ENCODE results near the gene ABCC8.

The ABCC8 gene

DNA sequence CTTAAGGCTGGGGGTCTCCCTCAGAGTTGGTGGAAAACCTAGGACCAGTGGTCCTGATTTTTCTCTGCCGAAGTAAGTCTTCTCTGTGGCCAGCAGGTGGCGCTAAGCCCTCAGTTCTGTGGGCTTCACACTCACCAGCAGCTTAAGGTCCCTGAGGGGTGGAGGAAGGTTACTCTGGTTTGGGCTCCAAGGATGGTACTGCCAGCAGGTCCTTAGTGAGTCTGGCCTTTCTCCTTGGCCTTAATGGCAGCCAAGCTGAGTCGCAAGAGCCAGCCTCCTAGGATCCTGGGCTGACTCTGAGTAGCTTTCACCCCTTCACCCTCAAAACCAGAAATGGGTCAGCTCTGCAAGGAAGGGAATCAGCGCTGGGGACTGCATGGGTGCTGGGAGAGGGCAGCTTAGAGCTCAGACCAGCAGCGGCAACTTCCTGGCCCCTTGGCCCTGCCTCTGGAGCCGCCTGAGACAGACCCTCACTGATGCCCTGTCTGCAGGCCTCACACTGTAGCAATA is 92.6 kb downstream of the ABCC8 start:
- DNase-seq = peak; percentile 81 to 91

GRCh38 chr11:17383461-17383860 is 93.2 kb downstream of the ABCC8 start:
- no peak for DNase-seq

DNA sequence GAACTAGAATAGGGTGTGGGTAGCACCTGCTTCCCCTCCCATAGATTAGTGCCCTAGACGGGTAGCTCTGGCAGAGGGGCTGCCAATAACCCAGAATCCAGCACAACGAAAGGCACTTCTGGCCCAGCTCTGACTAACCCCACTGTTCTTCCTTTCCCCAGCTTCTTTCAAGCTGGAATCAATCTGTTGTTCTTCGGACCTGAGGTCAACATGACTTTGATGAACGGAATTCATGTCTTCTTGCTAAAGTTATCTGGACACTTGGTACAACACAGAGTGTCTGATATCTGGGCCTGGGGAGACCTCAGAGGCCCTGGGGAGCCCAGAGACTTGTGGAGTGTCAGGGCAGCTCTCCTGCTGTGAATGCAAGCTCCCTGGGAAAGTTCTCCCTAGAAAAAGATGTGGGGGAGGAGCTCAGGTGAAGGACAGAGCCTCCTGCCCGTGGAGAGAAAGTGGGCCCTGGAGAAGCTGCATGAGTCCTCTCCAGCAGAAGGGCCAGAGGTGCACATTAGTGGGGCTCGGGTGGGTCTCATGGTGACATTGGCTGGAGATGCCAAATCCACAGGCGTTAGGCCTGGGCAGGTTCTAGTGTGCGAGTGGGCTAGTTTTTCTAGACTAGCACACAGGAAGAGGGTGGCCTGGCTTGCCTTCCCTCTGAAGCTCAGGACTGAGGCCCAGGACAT is 94.5 kb downstream of the ABCC8 start:
- DNase-seq = no peak

- peak in 1 of 2 experiments; percentile 52 for DNase-seq
These were observed 95.5 kb downstream of the ABCC8 start for GRCh38 chr11:17381156-17381555.

GRCh38 chr11:17379383-17380180 is 97.1 kb downstream of the ABCC8 start:
- DNase-seq = no peak

- DNase-seq = no peak
These were observed 98.0 kb downstream of the ABCC8 start for GRCh38 chr11:17378655-17379054.

- no peak for DNase-seq
These were observed 100.2 kb downstream of the ABCC8 start for GRCh38 chr11:17376493-17376892.

DNA sequence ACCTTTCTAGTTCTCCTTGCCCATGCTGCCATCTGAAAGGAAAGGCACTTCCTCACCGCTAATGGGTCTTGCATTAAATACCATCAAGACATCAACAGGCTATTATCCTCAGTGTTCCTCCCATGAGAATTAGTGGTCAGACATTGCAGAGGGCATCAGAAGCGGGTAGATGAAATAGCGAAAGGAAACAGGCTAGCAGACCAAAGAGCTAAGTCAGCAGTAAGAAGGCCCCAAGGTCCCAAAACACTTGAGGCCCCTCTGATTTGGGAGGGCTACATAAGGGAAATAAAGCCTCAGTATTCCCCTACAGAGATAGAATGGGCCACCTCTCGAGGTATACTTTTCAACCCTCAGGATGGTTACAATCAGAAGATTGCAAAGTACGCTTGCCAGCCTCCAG is 101.1 kb downstream of the ABCC8 start:
- no peak for DNase-seq

DNA sequence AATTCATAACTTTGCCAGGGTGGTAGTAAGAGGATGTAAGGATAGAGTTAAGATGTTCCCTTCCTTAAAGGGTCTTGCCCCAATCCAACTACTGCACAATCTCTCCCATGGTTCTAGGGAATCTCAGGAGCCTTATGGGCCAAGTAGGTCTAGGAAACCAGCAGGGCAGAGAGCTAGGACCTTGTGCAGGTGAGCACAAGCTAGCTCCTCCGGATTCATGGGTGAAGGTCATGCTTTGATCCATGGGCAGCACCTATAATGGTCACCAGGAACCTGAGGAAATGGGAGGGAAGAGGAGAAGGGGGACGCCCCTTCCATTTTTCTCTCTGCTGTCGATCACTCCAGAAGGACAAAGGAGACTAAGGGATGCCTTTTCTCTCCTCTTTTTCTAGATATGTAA is 105.0 kb downstream of the ABCC8 start:
- DNase-seq = no peak

DNA sequence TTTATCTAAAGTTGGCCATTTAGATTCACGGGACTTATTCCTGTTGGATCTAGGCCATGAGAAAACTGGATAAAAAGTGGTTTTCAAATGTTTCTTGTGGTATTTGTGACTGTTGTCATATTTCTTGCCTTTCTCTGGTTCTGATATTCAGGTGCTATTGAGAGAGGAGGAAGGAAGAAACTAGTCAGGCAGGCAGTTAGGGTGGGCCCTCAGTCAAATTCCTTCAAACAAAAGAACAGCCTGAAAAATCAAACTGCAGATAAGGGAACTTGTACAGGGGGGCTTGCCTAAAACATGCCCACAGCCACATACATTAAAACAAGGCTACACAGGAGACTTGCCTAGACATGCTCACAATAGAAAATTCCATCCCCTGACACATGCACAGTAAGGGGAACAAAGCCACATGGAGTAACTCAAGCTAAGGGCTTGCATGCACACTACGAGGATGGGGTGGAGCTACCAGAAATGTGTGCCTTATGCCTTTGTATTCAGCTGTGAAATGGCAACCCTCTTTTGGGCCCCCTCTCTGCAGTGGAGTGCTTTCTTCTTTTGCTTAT is 106.9 kb downstream of the ABCC8 start:
- no peak for DNase-seq

- DNase-seq = peak in 1 of 2 experiments; percentile 49
These were observed 107.6 kb downstream of the ABCC8 start for GRCh38 chr11:17369094-17369493.

- no peak for DNase-seq
These were observed 108.1 kb downstream of the ABCC8 start for GRCh38 chr11:17368551-17368950.

- DNase-seq = peak in 1 of 2 experiments; percentile 38
These were observed 110.2 kb downstream of the ABCC8 start for GRCh38 chr11:17366495-17366894.

GRCh38 chr11:17354601-17354991 is 122.0 kb downstream of the ABCC8 start:
- peak; percentile 26 to 69 for DNase-seq

DNA sequence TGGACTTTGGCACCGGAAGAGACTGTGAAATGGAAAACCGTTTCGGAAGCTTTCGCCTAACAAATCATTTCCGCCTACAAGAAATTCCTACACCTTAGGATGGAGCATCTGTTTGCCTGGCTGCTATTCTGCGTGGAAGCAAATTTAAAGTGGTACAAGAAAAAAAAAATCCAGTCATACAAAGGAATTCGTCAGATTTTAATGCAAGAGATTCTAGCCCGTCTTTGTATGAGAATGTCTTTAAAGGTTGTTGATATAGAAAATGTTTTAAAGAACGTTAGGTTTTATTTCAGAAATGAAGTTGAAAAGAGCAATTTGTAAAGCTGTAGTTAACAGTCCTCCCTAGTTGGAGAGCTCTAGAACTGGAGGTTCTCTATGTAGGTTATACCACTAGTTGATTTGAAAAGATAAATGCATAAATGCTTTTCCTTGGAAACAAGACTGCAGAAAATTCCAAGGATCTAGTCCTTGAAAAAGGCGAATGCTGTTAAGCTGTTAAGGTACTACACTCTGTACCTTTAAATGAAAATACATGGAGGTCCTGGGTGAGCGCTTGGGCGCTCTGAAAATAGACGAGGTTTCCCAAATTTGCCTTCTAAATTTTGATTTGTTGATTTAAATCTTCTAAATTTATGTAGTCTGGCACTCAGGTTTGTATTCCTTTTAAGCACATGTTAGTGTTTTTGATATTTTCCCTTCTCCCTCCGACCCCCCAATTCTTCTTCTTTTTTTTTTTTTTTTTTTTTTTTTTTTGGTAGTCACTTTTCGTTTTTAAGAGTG is 122.6 kb downstream of the ABCC8 start:
- no peak for DNase-seq

GRCh38 chr11:17352950-17353820 is 123.5 kb downstream of the ABCC8 start:
- peak; percentile 61 to 71 for DNase-seq

GRCh38 chr11:17351510-17352176 is 125.0 kb downstream of the ABCC8 start, which contains the start of gene NCR3LG1:
NCR3LG1 (plus strand) TSS chr11:17351800; CDS start chr11:17351970, 170 bp downstream.
- DNase-seq = peak; percentile 22 to 50

DNA sequence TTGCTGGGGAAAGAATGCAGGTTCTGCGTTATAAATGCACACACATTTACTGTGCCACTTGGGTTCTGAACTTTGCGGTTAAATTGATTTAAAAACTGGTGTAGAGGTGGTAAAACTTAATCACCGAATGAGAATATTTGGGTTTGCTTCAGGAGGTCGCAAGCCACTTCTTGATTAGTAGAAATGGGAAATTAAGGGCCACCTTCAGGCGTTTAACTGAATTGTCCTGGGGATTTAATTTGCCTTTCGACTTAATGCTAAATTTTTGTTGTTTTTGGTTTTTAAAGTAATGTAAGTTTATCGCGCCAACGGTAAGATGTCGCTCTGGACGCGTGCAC is 125.5 kb downstream of the ABCC8 start:
- no peak for DNase-seq

GRCh38 chr11:17350455-17351171 is 126.0 kb downstream of the ABCC8 start:
- no peak for DNase-seq

- no peak for DNase-seq
These were observed 129.0 kb downstream of the ABCC8 start for GRCh38 chr11:17347676-17348075.

DNA sequence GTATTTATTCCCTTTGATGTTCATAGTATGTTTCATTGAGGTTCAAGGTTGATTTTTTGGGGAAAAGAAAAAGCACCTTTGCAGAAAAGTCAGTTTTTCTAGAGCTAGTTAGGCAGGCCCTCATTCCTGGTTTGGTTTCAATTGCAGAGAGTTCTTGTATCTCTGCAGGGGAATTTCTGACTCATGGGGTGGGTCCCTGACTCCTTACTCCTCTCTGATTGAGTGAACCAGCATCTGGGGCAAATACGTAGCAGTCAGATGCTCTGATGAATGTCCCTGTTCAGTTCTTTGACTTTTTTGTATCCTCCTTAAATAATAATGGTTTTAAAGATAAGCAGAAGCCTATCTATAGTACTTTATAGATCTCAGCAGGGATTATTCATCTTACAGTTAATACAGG is 132.7 kb downstream of the ABCC8 start:
- DNase-seq = no peak
